Measurements from ENCODE around the gene BICD2. TPM values are rescaled to one million over a fixed set of nuclear protein-coding genes. Genes with fewer than 3 reads are reported as not detected.
"Not testable (repeated sequence)": the region's sequence is repeated elsewhere in the genome, so short reads cannot be mapped to it uniquely, and the experiment has no call there.

Gene BICD2
- total RNA-seq (2014; rRNA removed; shearing (Covaris generic)) = 39.2 and 43.1 TPM in 2 replicates
- polyA plus RNA-seq (2015; cell fraction: cytosol; rRNA removed) = 39.7 and 45.4 TPM in 2 replicates
- 24.2 and 31.5 TPM in 2 replicates for polyA plus RNA-seq (2015; cell fraction: nucleus; rRNA removed)

DNA sequence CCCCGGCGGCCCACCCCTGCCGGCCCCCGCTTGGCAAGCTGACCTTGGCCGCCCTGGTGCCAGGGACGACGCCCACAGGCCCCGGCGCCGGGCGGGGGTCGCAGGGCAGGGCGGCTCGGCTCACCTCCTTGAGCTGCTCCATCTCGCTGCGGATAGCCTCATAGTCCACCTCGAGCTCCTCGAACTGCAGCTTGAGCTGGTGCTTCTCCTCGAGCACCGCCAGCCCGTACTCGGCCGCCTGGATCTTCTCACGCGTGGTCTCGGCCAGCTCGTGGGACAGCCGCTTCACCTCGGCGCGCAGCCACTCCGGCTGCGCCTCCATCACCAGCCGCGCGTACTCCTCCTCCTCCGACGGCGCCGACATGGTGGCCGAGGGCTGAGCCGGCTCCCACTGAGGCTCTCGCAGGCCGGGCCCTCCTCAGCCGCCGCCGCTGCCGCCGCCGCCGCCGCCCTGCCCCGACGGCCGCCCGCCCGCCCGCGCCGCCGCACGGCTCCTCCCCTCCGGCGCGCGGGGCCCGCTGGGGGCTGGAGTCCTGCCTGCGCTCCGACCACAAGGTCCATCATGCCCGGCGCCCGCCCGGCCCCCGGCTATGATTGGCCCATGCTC is at the start of gene BICD2:
BICD2 (minus strand) TSS at position 453 of the 607 bp plus-strand sequence; CDS start at position 364, 89 bp downstream.
- no peak for DNase-seq (ENCODE audit: low read depth, low spot score)
- in situ Hi-C loops (cut with HindIII; ENCODE audit: low pct_unique_long_range_greater_than_20kb, low sequenced_read_pairs) = no loop called here

DNA sequence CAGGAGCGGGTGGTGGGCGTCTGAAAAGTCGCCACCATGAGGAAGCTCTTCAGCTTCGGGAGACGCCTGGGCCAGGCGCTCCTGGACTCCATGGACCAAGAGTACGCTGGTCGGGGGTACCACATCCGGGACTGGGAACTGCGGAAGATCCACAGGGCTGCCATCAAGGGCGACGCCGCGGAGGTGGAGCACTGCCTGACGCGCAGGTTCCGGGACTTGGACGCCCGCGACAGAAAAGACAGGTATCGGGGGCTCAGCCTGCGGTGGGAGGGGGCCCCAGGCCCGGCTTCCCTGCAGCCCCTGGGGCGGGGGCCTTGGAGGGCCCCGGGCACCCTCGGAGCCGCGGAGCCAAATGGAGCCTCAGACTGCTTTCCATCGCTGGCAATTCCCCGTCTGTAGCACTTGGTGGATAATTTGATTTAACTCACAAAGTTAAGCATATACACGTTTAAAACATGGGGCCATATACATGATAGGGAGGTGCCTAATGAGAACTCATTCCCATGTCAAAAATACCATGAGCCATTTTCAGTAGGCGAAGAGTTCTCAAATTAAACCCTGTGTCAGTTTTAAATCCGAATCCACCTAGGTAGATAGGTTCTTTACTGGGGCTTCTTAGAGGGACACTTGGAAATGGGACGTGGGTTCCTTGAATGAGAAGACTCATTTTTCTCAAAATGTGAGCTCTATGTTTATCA is 45.1 kb upstream of the BICD2 start:
- in situ Hi-C loops (cut with HindIII; ENCODE audit: low pct_unique_long_range_greater_than_20kb, low sequenced_read_pairs) = not testable (repeated sequence)

DNA sequence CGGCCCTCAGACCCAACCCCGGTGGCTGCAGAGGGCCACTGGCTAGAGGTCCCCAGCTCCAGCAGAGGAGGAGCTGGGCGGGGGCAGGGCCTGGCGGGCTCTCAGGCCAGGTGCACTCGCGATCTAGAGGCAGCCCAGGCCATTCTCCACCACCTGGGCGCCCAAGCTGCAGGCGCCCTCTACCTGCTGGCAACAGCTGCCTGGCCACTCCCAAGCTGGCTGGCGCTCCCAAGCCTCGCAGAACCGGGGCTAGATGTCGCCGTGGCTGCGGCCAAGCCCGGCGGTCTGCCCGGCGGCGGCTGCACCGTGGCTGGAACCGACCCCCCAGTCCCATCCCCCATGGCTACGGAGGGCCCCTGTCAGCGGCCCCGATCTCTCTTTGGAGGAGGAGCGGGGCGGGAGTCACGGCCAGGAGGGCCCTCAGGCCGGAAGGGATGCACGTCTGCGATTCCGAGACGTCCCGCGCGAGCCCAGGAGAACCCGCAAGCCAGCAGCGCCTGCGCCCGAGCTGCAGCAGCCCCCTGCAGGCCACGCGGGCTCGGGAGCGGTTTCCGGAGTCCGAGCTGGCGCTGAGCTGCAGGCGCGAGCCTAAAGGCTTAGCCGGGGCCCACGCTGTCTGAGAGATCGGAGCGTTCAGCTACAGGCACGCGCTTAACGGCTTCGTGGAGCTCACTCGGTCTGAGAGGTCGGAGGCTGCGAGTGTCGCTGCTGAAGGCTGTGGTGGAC is 44.3 kb upstream of the BICD2 start:
- in situ Hi-C loops (cut with HindIII; ENCODE audit: low pct_unique_long_range_greater_than_20kb, low sequenced_read_pairs) = no loop called here
- peak; percentile 54 for DNase-seq (ENCODE audit: low read depth, low spot score)

More for the DNA sequence above, 45.1 kb upstream of the BICD2 start:
- not testable (repeated sequence) for DNase-seq (ENCODE audit: low read depth, low spot score)

DNA sequence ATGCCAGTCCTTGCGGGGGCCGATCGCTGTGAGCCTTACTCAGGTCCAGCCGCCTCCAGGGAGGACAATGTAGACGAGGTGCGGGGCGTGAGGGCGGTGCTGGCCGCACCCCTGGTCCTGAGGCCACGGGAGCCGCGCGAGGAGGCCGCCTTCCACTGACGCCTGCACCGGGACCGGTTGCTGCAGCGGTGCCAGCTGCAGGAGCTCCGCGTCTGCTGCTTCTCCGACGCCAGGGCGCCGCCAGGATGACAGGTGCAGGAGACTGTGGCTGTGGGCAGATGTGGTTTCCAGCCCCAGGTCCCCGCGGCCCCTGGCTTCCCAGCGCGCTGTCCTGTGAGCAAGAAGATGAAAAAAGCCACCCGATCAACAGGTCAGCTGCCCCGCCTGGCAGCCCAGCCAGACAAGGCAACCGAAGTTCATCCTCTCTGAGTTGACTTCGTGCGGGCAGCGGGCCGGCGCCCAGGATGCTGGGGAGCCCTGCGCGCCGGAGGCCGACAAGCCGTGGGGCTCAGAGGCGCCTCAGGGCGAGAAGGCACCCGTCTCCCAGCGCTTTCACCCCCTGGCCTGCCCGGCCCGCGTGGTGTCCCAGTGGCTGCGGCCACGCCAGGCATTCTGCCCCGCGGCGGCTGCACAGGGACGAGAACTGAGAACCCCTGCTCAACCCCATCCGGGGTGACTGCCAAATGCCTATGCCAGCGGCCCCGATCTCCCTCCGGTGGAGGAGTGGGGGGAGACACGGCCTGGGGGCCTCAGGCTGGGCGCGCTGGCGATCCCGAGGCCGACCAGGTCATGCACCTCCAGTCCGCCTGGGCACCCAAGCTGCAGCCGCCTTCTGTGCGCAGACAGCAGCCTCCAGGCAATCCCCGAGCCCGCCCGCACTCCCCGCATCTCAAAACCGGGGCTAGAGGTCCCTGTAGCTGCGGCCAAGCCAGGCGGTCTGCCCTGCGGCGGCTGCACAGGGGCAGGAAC is 43.4 kb upstream of the BICD2 start:
- no peak for DNase-seq (ENCODE audit: low read depth, low spot score)
- in situ Hi-C loops (cut with HindIII; ENCODE audit: low pct_unique_long_range_greater_than_20kb, low sequenced_read_pairs) = no loop called here

DNA sequence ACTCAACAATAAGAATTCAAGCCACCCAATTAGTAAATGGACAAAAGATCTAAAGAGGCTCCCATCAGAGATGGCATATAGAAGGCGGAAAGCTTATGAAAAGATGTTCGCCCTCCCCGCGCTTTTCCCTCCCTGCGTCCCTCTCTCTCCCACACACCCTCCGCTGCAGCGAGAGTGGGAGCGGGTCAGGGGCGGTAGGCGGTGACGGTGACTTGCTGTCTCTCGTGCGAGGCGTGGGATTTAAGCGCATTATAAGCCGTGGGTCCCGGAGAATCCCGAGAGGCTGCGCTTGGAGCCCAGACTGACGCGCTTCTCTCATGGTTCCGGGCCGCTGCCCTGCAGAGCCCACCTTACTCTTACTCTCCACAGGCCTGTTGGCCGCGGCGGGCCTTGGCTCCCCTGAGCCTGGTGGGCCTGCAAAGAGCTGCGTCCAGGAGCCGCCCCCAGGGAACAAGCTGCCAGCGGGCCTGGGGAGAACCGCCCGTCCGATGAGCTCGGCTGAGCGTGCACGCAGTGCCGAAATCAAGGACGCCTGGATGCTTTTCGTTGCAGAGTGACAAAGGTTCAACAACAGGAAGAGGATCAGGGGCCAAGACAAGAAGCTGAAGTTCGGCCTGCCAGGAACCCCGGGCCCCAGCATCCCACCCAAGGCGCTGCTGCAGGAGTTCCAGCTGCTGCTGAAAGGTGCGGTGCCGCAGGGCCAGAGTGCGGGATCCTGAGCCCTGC is 42.6 kb upstream of the BICD2 start:
- in situ Hi-C loops (cut with HindIII; ENCODE audit: low pct_unique_long_range_greater_than_20kb, low sequenced_read_pairs) = no loop called here
- no peak for DNase-seq (ENCODE audit: low read depth, low spot score)

DNA sequence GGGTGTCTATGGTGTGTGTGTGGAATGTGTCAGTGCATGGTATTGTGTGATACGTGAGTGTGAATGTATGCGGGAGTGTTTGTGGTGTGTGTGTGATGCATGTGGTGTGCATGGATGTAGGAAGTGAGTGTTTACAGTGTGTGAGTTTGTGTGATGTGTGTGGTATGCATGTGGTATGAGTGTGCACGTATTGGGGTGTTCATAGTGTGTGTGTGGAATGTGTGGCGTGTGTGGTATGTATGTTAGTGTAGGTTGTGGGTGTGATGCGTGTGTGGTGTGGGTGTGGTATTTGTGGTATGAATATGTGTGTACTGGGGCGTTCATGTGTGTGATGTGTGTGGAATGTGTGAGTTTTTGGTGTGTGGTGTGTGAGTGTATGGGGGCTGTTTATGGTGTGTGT is 40.1 kb upstream of the BICD2 start:
- in situ Hi-C loops (cut with HindIII; ENCODE audit: low pct_unique_long_range_greater_than_20kb, low sequenced_read_pairs) = no loop called here

DNA sequence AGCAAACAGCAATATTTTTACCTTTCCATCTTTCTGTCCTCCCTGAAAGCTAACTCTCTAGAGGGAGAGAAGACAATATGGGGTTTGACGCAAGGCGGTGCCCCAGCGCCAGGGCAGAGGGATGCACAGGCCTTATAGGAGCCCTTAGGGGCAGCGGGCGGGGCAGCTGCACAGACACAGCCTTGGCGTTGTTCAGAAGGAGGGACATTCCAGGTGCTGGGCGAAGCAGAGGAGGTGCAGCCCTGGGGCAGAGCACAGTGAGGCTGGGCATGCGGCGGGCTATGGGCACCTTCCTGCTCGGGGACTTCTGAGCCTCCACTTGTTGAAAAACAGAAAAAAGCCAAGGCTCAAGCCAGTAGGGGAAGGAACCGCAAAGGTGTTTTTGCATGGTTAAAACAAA is 33.7 kb upstream of the BICD2 start:
- in situ Hi-C loops (cut with HindIII; ENCODE audit: low pct_unique_long_range_greater_than_20kb, low sequenced_read_pairs) = no loop called here
- no peak for DNase-seq (ENCODE audit: low read depth, low spot score)

More for the DNA sequence above, 40.1 kb upstream of the BICD2 start:
- DNase-seq (ENCODE audit: low read depth, low spot score) = no peak

DNA sequence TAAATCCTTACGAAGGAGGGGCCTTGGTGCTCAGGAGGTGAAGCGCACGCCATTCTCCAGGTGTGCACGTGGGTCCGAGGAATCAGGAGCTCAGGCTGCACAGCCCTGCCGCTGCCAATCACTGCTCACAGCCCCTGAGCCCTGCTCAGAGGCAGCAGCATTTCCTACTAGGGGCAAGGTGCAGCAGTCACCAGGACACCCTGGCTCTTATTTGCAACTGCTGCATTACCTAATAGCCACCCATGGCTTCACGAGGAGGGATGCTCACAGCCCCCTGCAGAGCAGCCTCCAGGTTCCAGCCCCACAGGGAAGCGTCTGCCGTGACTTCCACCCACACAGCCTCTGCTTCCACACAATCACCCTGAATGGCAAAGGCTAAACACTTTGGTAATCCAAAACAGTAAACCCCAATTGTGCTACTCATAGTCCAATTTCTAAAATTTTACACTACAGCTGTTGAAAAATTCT is 31.7 kb upstream of the BICD2 start:
- in situ Hi-C loops (cut with HindIII; ENCODE audit: low pct_unique_long_range_greater_than_20kb, low sequenced_read_pairs); DNase-seq (ENCODE audit: low read depth, low spot score): not testable (repeated sequence)

DNA sequence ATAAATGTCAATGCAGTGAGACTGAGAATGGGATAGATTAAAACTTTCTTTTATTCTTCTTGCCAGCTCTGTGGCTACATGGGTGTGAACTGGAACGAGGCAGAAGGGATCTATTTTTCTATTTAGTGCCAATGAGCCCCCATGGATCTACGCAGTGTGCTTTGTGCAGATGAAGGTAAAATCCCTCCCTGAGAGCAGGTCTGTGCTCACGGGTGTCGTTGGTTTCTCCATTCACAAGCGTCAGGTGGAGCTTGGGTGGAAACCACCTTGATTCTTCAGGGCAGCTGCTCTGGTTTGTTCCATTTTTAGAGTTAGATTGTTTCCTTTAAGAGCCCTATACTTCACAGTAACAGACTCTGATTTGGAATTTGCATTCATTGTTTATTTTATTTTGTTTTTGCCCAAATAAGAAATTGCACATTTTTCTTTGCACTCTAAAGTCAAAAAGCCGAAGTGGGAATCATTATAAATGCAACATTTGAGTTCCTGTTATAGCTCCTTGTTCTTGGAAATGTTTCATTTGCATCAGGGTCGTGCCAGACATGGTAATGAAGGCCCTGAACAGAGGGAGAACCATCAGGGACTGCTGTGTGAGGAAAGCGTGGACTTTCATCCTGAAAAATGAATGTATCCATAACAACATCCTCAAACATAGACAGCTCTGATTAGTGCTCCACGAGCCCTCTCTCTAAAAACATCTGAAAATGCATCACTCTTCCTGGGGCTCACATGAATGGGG is 31.1 kb upstream of the BICD2 start:
- no peak for DNase-seq (ENCODE audit: low read depth, low spot score)

DNA sequence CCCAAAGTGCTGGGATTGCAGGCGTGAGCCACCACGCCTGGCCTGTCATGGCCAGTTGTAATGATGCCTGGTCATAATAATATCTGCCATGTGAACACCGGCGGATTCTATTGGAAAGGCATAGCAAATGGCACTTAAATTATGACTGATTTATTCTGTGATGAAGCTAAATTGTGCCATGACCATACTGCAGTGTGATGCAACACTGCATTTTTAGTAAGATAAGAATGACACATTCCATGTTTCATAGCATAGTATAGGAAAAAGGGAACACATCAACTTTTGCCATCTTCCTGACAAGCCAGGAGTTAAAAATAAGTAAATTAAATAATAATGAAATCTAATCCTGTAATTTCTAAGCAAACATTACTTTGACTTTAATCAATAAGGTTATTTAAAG is 30.4 kb upstream of the BICD2 start:
- DNase-seq (ENCODE audit: low read depth, low spot score) = no peak
- in situ Hi-C loops (cut with HindIII; ENCODE audit: low pct_unique_long_range_greater_than_20kb, low sequenced_read_pairs) = no loop called here

More for the DNA sequence above, 31.1 kb upstream of the BICD2 start:
- in situ Hi-C loops (cut with HindIII; ENCODE audit: low pct_unique_long_range_greater_than_20kb, low sequenced_read_pairs) = no loop called here

DNA sequence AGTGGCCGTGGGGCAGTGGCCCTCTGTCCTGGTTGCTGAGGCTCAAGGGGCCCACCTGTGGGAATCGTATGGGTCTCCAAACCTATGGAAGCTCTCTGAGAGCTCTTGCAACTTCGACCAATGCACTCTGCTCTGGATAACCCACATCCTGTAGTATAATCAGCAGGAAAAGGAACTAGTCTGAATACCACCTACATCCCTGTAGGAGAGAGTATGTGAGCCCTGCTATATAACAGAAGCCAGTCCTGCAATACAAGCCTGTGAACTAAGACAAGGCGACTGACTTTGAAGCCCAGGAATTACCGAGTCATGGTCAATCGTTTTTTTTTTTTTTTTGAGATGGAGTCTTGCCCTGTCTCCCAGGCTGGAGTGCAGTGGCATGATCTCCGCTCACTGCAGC is 29.8 kb upstream of the BICD2 start:
- DNase-seq (ENCODE audit: low read depth, low spot score) = no peak
- in situ Hi-C loops (cut with HindIII; ENCODE audit: low pct_unique_long_range_greater_than_20kb, low sequenced_read_pairs) = no loop called here

DNA sequence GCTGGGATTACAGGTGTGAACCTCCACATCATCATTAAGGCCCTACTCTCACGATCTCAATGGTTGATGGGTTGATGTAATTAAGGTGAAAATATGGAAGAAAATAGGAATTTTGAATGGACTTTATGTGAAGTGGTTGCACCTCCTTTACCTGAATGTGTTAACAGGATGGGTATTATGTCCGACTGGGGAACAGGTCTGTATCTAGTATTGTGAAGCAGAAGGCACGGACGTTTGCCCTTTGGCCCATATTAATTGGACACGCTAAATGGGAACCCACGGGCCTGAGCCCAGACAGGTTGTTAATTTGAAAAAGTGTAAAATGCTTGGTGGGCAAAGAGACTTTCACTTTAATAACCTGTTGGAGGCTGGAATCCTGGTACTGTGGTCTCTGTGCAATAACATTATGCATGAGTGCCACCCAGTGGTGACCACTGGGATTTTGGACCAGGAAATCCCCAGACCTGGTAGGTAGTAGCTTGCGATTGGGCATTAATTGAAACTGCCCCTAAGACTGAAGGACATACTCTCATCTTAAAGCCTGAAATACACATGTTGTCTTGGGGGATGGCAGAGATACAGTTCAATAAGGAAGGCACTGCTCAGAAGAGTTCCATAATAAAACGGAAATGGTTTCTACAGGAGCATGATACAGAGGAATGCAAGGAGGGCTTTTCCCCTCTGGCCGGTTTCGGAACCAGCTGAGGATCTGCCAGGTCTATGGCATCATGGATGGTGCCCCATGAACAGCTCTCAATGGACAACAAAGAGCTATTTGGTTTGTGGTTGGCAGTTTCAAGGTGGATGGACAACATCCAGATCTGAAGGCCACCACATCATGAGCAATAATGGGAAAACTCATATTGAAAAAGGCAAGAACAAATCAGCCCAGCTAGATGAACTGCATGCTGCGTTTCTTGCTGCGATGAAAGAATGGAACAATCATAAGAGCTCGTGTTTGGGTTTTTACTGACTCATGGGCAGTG is 26.2 kb upstream of the BICD2 start:
- in situ Hi-C loops (cut with HindIII; ENCODE audit: low pct_unique_long_range_greater_than_20kb, low sequenced_read_pairs) = no loop called here
- peak; percentile 84 for DNase-seq (ENCODE audit: low read depth, low spot score)

DNA sequence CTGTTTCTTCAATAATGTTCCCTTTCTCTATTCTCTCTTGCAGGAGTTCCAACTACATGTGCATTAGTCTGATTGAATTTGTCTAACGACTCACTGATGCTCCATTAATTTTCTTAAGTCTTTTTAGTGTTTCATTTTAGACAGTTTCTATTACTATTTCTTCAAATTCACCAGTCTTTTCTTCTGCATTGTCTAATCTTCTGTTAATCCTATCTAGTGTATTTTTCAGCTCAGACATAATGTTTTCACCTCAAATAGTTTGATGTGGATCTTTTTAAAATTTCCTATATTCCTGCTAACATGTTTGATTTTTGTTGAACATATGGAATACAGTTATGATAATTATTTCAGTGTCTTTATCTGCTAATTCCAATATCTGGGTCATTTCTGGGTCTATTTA is 21.7 kb upstream of the BICD2 start:
- in situ Hi-C loops (cut with HindIII; ENCODE audit: low pct_unique_long_range_greater_than_20kb, low sequenced_read_pairs) = no loop called here
- no peak for DNase-seq (ENCODE audit: low read depth, low spot score)

DNA sequence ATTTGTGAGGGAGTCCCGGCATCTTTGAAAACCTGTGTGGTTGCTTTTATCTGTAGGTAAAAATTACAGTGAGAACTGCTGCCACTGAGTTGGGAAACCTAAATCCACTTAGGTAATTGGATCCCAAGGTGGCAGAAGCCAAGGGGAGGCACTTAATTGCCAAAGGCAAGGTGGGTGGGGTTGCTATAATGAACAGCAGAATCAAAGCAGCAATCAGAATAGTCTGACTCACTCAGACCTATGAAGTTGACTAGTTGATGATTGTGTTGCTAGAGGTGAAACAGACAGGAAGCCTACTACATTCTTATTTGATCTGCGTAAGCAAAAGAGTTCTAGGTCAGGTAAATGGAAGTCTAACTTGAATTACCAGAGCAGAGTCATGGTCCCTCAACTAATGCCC is 17.3 kb upstream of the BICD2 start:
- DNase-seq (ENCODE audit: low read depth, low spot score) = no peak
- in situ Hi-C loops (cut with HindIII; ENCODE audit: low pct_unique_long_range_greater_than_20kb, low sequenced_read_pairs) = no loop called here

DNA sequence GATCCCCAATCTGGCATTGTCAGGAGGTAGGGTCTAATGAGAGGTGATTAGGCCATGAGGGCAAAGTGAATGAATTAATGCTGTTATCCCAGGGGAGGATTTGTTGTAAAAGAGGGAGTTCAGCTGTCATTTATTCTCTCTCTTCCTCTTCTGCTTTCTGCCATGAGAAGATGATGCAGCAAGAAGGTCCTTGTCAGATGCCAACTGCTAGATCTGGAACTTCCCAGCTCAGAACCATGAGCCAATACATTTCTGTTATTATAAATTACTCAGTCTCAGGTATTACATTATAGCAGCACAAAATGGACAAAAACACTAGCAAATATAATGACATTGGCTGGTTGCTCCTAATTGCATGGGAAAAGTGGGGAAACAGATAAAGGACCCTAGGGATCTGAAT is 15.6 kb upstream of the BICD2 start:
- no peak for DNase-seq (ENCODE audit: low read depth, low spot score)
- in situ Hi-C loops (cut with HindIII; ENCODE audit: low pct_unique_long_range_greater_than_20kb, low sequenced_read_pairs) = no loop called here

All from SK-MEL-5 (cell line).